GM23338 (cell line): Measurements from ENCODE around the gene FAM13B. TPM values are rescaled to one million over a fixed set of nuclear protein-coding genes. Genes with fewer than 3 reads are reported as not detected.

Experiments used
- ATAC-seq: fragments of 200-7000 bp; cut with Tn5 transposase; 3 replicates; pipeline ENCODE4 v1.9.1; 2020
- DNase-seq: peaks from one replicate; pipeline ENCODE4 v3.0.0-alpha.2; 2015; ENCODE audit warnings: low spot score
- H2AFZ ChIP-seq: fragments of 200-600 bp; sonication (generic); 2 replicates; pipeline ENCODE4 v1.8.0; 2016; ENCODE audit warnings: antibody characterized with exemption, mild to moderate bottlenecking, moderate library complexity
- H3F3A ChIP-seq: fragments of 200-600 bp; sonication (generic); replicated peaks from 2 replicates; pipeline ENCODE4 v1.8.0; 2017; ENCODE audit warnings: antibody characterized with exemption, mixed run types, low read depth
- H3K27ac ChIP-seq: fragments of 200-600 bp; sonication (generic); 2 replicates; pipeline ENCODE4 v1.6.1; 2016; ENCODE audit warnings: low read depth
- H3K27me3 ChIP-seq: fragments of 200-600 bp; sonication (generic); 2 replicates; pipeline ENCODE4 v1.8.0; 2016; ENCODE audit warnings: mild to moderate bottlenecking, mixed run types, moderate library complexity; ENCODE audit not compliant: insufficient read depth
- H3K36me3 ChIP-seq: fragments of 200-600 bp; sonication (generic); 2 replicates; pipeline ENCODE4 v1.8.0; 2016; ENCODE audit warnings: mild to moderate bottlenecking; ENCODE audit not compliant: insufficient read depth
- H3K4me1 ChIP-seq: fragments of 200-600 bp; sonication (generic); 2 replicates; pipeline ENCODE4 v1.8.0; 2016; ENCODE audit warnings: mild to moderate bottlenecking, moderate library complexity; ENCODE audit not compliant: insufficient read depth
- H3K4me2 ChIP-seq: fragments of 200-600 bp; sonication (generic); 2 replicates; pipeline ENCODE4 v1.7.1; 2017; ENCODE audit warnings: mixed run types
- H3K4me3 ChIP-seq: fragments of 200-600 bp; sonication (generic); 2 replicates; pipeline ENCODE4 v1.6.1; 2016; ENCODE audit warnings: mixed run types
- H3K79me2 ChIP-seq: fragments of 200-600 bp; sonication (generic); replicated peaks from 2 replicates; pipeline ENCODE4 v1.8.0; 2017; ENCODE audit warnings: mild to moderate bottlenecking; ENCODE audit not compliant: insufficient read depth
- H3K9me2 ChIP-seq: fragments of 200-600 bp; sonication (generic); 2 replicates; pipeline ENCODE4 v1.8.0; 2017; ENCODE audit not compliant: insufficient read depth
- H4K20me1 ChIP-seq: fragments of 200-600 bp; sonication (generic); replicated peaks from 2 replicates; pipeline ENCODE4 v1.8.0; 2017; ENCODE audit warnings: mild to moderate bottlenecking; ENCODE audit not compliant: insufficient read depth
- H3K27ac Mint-ChIP-seq: 2 replicates; pipeline ENCODE4 v1.8.0; 2020; ENCODE audit warnings: inconsistent platforms, mild to moderate bottlenecking, moderate library complexity, mixed read lengths
- H3K27me3 Mint-ChIP-seq: 3 replicates; pipeline ENCODE4 v1.8.0; 2022; ENCODE audit warnings: low read depth, mild to moderate bottlenecking, moderate library complexity, mixed read lengths, inconsistent platforms; ENCODE audit not compliant: insufficient read depth, poor library complexity
- H3K36me3 Mint-ChIP-seq: 3 replicates; pipeline ENCODE4 v1.8.0; 2021; ENCODE audit warnings: low read depth, mild to moderate bottlenecking, inconsistent platforms, moderate library complexity, mixed read lengths
- H3K4me1 Mint-ChIP-seq: 3 replicates; pipeline ENCODE4 v1.8.0; 2020; ENCODE audit warnings: mild to moderate bottlenecking, inconsistent platforms, mixed read lengths
- H3K4me3 Mint-ChIP-seq: 3 replicates; pipeline ENCODE4 v1.8.0; 2021; ENCODE audit warnings: moderate library complexity, mild to moderate bottlenecking, inconsistent platforms, mixed read lengths
- H3K9me3 Mint-ChIP-seq: 3 replicates; pipeline ENCODE4 v1.8.0; 2020; ENCODE audit warnings: moderate library complexity, mild to moderate bottlenecking, inconsistent platforms, mixed read lengths
- CREB1 ChIP-seq: fragments of 250-450 bp; sonication (Bioruptor Pico); IDR thresholded peaks from 2 replicates; pipeline ENCODE4 v1.5.0; 2020; ENCODE audit warnings: low read depth, mild to moderate bottlenecking, moderate library complexity
- EZH2 ChIP-seq: fragments of 200-600 bp; sonication (generic); IDR thresholded peaks from one replicate; pipeline ENCODE4 v1.8.0; 2017; ENCODE audit warnings: antibody characterized with exemption, mild to moderate bottlenecking, low read depth; ENCODE audit not compliant: unreplicated experiment
- EZH2phosphoT487 ChIP-seq: fragments of 200-600 bp; sonication (generic); IDR thresholded peaks from one replicate; pipeline ENCODE4 v1.8.1; 2018; ENCODE audit warnings: antibody characterized with exemption; ENCODE audit not compliant: unreplicated experiment
- NANOG ChIP-seq: IDR thresholded peaks from 2 replicates; pipeline ENCODE4 v1.6.1; 2016; ENCODE audit warnings: antibody characterized with exemption, borderline replicate concordance
- POLR2AphosphoS5 ChIP-seq: IDR thresholded peaks from 2 replicates; pipeline ENCODE4 v1.6.1; 2016; ENCODE audit warnings: antibody characterized with exemption, low read depth
- REST ChIP-seq: IDR thresholded peaks from one replicate; pipeline ENCODE4 v1.6.1; 2018; ENCODE audit warnings: antibody characterized with exemption; ENCODE audit not compliant: unreplicated experiment
- STAT1 ChIP-seq: IDR thresholded peaks from one replicate; pipeline ENCODE4 v1.6.1; 2016; ENCODE audit warnings: antibody characterized with exemption; ENCODE audit not compliant: unreplicated experiment
- polyA plus RNA-seq: library from polyadenylated mRNA; unstranded; fragments of >200 nt; fragmentation: Nextera tagmentation; extraction: Ambion mirVana; gene quantifications from 2 replicates; pipeline ENCODE4 v1.2.1, GENCODE V29; 2016
- total RNA-seq: library from RNA; depleted of rRNA; stranded (reverse); fragments of >200 nt; shearing (Covaris generic); gene quantifications from 2 replicates; pipeline ENCODE4 v1.2.3, GENCODE V29; 2014
- TF ChIP-seq, protein P1 (sequence below): IDR thresholded peaks from 2 replicates; pipeline ENCODE4 v1.6.1; 2016; ENCODE audit warnings: antibody characterized with exemption
- TF ChIP-seq, protein P2 (sequence below), 2 experiments: fragments of 200-600 bp in 1 of 2; sonication (generic) in 1 of 2; conservative IDR thresholded peaks; 2 replicates each; pipeline versions ENCODE4 v1.5.1 to v1.6.1; 2016 to 2017; ENCODE audit warnings: antibody characterized with exemption in 2 of 2, low read depth in 2 of 2, mild to moderate bottlenecking in 2 of 2, moderate library complexity in 1 of 2

Gene FAM13B
- total and polyA plus RNA-seq, 2 experiments from 2014 or later = 12.9 to 30.2 TPM

GRCh38 chr5:137916923-137917322 is 116.0 kb downstream of the FAM13B start (continued):
- TF ChIP-seq REST = no peak

GRCh38 chr5:137914758-137915157 is 118.1 kb downstream of the FAM13B start:
- peaks cover 3% of the 10 kb centered on the region; the same call in 1 of the 3 replicates for H3K36me3 Mint-ChIP-seq
- no peak overlapping the region for H3K4me2 ChIP-seq
- H3K4me3 ChIP-seq = no peak overlapping the region
- no peaks in the 10 kb centered on the region for H3K4me1 ChIP-seq
- H3K36me3 ChIP-seq = no peaks in the 10 kb centered on the region
- no peak overlapping the region for H3K4me3 Mint-ChIP-seq
- no peaks in the 10 kb centered on the region for H3K79me2 ChIP-seq
- H4K20me1 ChIP-seq = no peaks in the 10 kb centered on the region
- no peaks in the 10 kb centered on the region for H3F3A ChIP-seq
- H3K27me3 ChIP-seq = no peaks in the 10 kb centered on the region
- ATAC-seq (no peak), DNase-seq (no peak)
- no peak overlapping the region for H2AFZ ChIP-seq
- no peaks in the 10 kb centered on the region for H3K4me1 Mint-ChIP-seq
- H3K27ac Mint-ChIP-seq = no peak overlapping the region
- H3K27me3 Mint-ChIP-seq = no peaks in the 10 kb centered on the region
- no peak overlapping the region for H3K27ac ChIP-seq
- H3K9me2 ChIP-seq = peaks cover 3% of the 10 kb centered on the region; the same call in 1 of the 2 replicates
- peaks cover 5% of the 10 kb centered on the region for H3K9me3 Mint-ChIP-seq
- TF ChIP-seq POLR2AphosphoS5 = no peak
- TF ChIP-seq, protein P1, sequence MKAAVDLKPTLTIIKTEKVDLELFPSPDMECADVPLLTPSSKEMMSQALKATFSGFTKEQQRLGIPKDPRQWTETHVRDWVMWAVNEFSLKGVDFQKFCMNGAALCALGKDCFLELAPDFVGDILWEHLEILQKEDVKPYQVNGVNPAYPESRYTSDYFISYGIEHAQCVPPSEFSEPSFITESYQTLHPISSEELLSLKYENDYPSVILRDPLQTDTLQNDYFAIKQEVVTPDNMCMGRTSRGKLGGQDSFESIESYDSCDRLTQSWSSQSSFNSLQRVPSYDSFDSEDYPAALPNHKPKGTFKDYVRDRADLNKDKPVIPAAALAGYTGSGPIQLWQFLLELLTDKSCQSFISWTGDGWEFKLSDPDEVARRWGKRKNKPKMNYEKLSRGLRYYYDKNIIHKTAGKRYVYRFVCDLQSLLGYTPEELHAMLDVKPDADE = no peak
- TF ChIP-seq CREB1 (CRISPR knock-in tag) = no peak
- TF ChIP-seq, protein P2, sequence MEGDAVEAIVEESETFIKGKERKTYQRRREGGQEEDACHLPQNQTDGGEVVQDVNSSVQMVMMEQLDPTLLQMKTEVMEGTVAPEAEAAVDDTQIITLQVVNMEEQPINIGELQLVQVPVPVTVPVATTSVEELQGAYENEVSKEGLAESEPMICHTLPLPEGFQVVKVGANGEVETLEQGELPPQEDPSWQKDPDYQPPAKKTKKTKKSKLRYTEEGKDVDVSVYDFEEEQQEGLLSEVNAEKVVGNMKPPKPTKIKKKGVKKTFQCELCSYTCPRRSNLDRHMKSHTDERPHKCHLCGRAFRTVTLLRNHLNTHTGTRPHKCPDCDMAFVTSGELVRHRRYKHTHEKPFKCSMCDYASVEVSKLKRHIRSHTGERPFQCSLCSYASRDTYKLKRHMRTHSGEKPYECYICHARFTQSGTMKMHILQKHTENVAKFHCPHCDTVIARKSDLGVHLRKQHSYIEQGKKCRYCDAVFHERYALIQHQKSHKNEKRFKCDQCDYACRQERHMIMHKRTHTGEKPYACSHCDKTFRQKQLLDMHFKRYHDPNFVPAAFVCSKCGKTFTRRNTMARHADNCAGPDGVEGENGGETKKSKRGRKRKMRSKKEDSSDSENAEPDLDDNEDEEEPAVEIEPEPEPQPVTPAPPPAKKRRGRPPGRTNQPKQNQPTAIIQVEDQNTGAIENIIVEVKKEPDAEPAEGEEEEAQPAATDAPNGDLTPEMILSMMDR (conservative IDR thresholded peaks at IDR 0.05; ENCODE audit: low read depth in 2 of 2) = no peak
- TF ChIP-seq EZH2phosphoT487 = no peak
- no peak for TF ChIP-seq STAT1
- no peak for TF ChIP-seq NANOG
- no peak for TF ChIP-seq REST
- no peak for TF ChIP-seq EZH2
